ENCODE results near the gene C19orf53. TPM values are rescaled to one million over a fixed set of nuclear protein-coding genes. Genes with fewer than 3 reads are reported as not detected.

The C19orf53 gene
- total and polyA plus RNA-seq, 9 of the 15 experiments (the other 6 are each of a cell fraction or from before 2014, with no cell fraction given), result 98.5 to 441 (median 164) TPM

DNA sequence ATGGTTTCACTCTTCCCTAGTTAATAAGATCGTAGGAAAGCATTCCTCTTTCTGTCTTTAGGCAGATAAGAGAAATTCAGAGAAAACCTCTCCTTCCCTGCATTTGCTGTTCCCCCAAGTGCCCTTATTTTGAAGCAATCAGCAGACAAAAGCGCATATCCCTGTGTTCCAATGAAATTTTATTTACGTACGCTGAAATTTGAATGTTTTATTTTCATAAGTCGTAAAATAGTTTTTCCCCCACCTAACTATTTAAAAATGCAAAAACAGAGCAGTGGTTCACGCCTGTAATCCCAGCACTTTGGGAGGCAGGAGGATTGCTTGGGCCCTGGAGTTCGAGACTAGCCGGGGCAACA, 27.2 kb upstream of the C19orf53 start (continued):
- 0 out of 2 replicates have a peak, but pooled peaks have one; percentile 40 for TF ChIP-seq PHTF2 (CRISPR knock-in tag; IDR thresholded peaks at IDR 0.05)
- no peak for TF ChIP-seq NR2F6 (CRISPR knock-in tag; IDR thresholded peaks at IDR 0.05)
- no peak for TF ChIP-seq KLF10 (CRISPR knock-in tag; IDR thresholded peaks at IDR 0.05)
- TF ChIP-seq, protein P1, sequence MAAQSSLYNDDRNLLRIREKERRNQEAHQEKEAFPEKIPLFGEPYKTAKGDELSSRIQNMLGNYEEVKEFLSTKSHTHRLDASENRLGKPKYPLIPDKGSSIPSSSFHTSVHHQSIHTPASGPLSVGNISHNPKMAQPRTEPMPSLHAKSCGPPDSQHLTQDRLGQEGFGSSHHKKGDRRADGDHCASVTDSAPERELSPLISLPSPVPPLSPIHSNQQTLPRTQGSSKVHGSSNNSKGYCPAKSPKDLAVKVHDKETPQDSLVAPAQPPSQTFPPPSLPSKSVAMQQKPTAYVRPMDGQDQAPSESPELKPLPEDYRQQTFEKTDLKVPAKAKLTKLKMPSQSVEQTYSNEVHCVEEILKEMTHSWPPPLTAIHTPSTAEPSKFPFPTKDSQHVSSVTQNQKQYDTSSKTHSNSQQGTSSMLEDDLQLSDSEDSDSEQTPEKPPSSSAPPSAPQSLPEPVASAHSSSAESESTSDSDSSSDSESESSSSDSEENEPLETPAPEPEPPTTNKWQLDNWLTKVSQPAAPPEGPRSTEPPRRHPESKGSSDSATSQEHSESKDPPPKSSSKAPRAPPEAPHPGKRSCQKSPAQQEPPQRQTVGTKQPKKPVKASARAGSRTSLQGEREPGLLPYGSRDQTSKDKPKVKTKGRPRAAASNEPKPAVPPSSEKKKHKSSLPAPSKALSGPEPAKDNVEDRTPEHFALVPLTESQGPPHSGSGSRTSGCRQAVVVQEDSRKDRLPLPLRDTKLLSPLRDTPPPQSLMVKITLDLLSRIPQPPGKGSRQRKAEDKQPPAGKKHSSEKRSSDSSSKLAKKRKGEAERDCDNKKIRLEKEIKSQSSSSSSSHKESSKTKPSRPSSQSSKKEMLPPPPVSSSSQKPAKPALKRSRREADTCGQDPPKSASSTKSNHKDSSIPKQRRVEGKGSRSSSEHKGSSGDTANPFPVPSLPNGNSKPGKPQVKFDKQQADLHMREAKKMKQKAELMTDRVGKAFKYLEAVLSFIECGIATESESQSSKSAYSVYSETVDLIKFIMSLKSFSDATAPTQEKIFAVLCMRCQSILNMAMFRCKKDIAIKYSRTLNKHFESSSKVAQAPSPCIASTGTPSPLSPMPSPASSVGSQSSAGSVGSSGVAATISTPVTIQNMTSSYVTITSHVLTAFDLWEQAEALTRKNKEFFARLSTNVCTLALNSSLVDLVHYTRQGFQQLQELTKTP (IDR thresholded peaks at IDR 0.05; ENCODE audit: low read depth in 1 of 2, partially characterized antibody in 2 of 2), result no peak
- no peak for TF ChIP-seq ZNF79 (CRISPR knock-in tag; IDR thresholded peaks at IDR 0.05; ENCODE audit: low read depth)
- TF ChIP-seq, protein P2, sequence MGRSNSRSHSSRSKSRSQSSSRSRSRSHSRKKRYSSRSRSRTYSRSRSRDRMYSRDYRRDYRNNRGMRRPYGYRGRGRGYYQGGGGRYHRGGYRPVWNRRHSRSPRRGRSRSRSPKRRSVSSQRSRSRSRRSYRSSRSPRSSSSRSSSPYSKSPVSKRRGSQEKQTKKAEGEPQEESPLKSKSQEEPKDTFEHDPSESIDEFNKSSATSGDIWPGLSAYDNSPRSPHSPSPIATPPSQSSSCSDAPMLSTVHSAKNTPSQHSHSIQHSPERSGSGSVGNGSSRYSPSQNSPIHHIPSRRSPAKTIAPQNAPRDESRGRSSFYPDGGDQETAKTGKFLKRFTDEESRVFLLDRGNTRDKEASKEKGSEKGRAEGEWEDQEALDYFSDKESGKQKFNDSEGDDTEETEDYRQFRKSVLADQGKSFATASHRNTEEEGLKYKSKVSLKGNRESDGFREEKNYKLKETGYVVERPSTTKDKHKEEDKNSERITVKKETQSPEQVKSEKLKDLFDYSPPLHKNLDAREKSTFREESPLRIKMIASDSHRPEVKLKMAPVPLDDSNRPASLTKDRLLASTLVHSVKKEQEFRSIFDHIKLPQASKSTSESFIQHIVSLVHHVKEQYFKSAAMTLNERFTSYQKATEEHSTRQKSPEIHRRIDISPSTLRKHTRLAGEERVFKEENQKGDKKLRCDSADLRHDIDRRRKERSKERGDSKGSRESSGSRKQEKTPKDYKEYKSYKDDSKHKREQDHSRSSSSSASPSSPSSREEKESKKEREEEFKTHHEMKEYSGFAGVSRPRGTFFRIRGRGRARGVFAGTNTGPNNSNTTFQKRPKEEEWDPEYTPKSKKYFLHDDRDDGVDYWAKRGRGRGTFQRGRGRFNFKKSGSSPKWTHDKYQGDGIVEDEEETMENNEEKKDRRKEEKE (IDR thresholded peaks at IDR 0.05; ENCODE audit: borderline replicate concordance in 1 of 2, control insufficient read depth in 1 of 2, low read depth in 2 of 2, low read length in 1 of 2), result no peak
- no peak for TF ChIP-seq CBFA2T3 (IDR thresholded peaks at IDR 0.05)
- TF ChIP-seq TEAD2 (tag; IDR thresholded peaks at IDR 0.05), result no peak
- no peak for TF ChIP-seq NBN (IDR thresholded peaks at IDR 0.05; ENCODE audit: low read depth)
- TF ChIP-seq, protein P3, sequence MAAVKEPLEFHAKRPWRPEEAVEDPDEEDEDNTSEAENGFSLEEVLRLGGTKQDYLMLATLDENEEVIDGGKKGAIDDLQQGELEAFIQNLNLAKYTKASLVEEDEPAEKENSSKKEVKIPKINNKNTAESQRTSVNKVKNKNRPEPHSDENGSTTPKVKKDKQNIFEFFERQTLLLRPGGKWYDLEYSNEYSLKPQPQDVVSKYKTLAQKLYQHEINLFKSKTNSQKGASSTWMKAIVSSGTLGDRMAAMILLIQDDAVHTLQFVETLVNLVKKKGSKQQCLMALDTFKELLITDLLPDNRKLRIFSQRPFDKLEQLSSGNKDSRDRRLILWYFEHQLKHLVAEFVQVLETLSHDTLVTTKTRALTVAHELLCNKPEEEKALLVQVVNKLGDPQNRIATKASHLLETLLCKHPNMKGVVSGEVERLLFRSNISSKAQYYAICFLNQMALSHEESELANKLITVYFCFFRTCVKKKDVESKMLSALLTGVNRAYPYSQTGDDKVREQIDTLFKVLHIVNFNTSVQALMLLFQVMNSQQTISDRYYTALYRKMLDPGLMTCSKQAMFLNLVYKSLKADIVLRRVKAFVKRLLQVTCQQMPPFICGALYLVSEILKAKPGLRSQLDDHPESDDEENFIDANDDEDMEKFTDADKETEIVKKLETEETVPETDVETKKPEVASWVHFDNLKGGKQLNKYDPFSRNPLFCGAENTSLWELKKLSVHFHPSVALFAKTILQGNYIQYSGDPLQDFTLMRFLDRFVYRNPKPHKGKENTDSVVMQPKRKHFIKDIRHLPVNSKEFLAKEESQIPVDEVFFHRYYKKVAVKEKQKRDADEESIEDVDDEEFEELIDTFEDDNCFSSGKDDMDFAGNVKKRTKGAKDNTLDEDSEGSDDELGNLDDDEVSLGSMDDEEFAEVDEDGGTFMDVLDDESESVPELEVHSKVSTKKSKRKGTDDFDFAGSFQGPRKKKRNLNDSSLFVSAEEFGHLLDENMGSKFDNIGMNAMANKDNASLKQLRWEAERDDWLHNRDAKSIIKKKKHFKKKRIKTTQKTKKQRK (IDR thresholded peaks at IDR 0.05; ENCODE audit: borderline replicate concordance, low read depth, low read length), result no peak
- TF ChIP-seq, protein P4, sequence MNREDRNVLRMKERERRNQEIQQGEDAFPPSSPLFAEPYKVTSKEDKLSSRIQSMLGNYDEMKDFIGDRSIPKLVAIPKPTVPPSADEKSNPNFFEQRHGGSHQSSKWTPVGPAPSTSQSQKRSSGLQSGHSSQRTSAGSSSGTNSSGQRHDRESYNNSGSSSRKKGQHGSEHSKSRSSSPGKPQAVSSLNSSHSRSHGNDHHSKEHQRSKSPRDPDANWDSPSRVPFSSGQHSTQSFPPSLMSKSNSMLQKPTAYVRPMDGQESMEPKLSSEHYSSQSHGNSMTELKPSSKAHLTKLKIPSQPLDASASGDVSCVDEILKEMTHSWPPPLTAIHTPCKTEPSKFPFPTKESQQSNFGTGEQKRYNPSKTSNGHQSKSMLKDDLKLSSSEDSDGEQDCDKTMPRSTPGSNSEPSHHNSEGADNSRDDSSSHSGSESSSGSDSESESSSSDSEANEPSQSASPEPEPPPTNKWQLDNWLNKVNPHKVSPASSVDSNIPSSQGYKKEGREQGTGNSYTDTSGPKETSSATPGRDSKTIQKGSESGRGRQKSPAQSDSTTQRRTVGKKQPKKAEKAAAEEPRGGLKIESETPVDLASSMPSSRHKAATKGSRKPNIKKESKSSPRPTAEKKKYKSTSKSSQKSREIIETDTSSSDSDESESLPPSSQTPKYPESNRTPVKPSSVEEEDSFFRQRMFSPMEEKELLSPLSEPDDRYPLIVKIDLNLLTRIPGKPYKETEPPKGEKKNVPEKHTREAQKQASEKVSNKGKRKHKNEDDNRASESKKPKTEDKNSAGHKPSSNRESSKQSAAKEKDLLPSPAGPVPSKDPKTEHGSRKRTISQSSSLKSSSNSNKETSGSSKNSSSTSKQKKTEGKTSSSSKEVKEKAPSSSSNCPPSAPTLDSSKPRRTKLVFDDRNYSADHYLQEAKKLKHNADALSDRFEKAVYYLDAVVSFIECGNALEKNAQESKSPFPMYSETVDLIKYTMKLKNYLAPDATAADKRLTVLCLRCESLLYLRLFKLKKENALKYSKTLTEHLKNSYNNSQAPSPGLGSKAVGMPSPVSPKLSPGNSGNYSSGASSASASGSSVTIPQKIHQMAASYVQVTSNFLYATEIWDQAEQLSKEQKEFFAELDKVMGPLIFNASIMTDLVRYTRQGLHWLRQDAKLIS (CRISPR knock-in tag; IDR thresholded peaks at IDR 0.05), result no peak
- 0 out of 2 replicates have a peak, but pooled peaks have one; percentile 3 for TF ChIP-seq NFIX (CRISPR knock-in tag; IDR thresholded peaks at IDR 0.05; ENCODE audit: low read depth)

Measured in K562 (cell line).